Kidney (tissue), 14 donors: Measurements from ENCODE around the gene SNX2. TPM values are rescaled to one million over a fixed set of nuclear protein-coding genes. Genes with fewer than 3 reads are reported as not detected.

Experiments used
- DNase-seq, 5 donors: peaks; one replicate each; pipeline ENCODE4 v3.0.0-alpha.2; 2013 to 2020
- FAIRE-seq: peaks from 2 replicates; lab custom pipeline; 2012; peaks lifted over from hg19 to GRCh38; lab: Jason Lieb, UNC
- H3K27ac ChIP-seq, 2 donors: one replicate each; pipeline ENCODE4 v1.7.0; 2013; ENCODE audit warnings: low read depth in 2 of 2, low read length in 2 of 2, inconsistent platforms in 1 of 2
- H3K27me3 ChIP-seq: one replicate; pipeline ENCODE4 v1.7.1; 2013; ENCODE audit warnings: low read length, inconsistent platforms; ENCODE audit not compliant: control insufficient read depth, insufficient read depth
- H3K36me3 ChIP-seq, 3 donors: one replicate each; pipeline versions ENCODE4 v1.7.0 to v1.7.1; 2013; ENCODE audit warnings: low read length in 3 of 3, control low read depth in 1 of 3, inconsistent platforms in 1 of 3; ENCODE audit not compliant: insufficient read depth in 3 of 3, control insufficient read depth in 2 of 3
- H3K4me1 ChIP-seq, 3 donors: one replicate each; pipeline versions ENCODE4 v1.7.0 to v1.7.1; 2013; ENCODE audit warnings: low read length in 3 of 3, inconsistent platforms in 1 of 3, low read depth in 1 of 3; ENCODE audit not compliant: control insufficient read depth in 2 of 3, insufficient read depth in 2 of 3
- H3K4me3 ChIP-seq, 3 donors: one replicate each; pipeline versions ENCODE4 v1.7.0 to v1.8.1; 2013; ENCODE audit warnings: low read length in 3 of 3, control low read depth in 1 of 3, inconsistent platforms in 1 of 3
- H3K9ac ChIP-seq, 3 donors: one replicate each; pipeline versions ENCODE4 v1.7.0 to v1.7.1; 2013; ENCODE audit warnings: low read length in 3 of 3, control low read depth in 1 of 3, inconsistent platforms in 1 of 3
- H3K9me3 ChIP-seq, 3 donors: one replicate each; pipeline versions ENCODE4 v1.7.0 to v1.7.1; 2013; ENCODE audit warnings: low read length in 3 of 3, control low read depth in 1 of 3, inconsistent platforms in 1 of 3; ENCODE audit not compliant: control insufficient read depth in 2 of 3, insufficient read depth in 1 of 3
- CTCF ChIP-seq: IDR thresholded peaks from 3 replicates; pipeline ENCODE4 v1.5.1; 2012; ENCODE audit warnings: mild to moderate bottlenecking, moderate library complexity, borderline replicate concordance; ENCODE audit not compliant: insufficient read depth; ENCODE audit errors: extremely low read depth
- intact Hi-C: fragments of 100-400 bp; cut with DNase I; formaldehyde crosslinking; loops from one replicate; pipeline ENCODE4 v1.11.1; 2022
- polyA plus RNA-seq: library from polyadenylated mRNA; stranded (reverse); fragments of 350-450 nt; fragmentation: Illumina TruSeq; extraction: RNeasy Lipid Tissue Mini Kit (QIAGEN cat#74804); gene quantifications from one replicate; pipeline ENCODE4 v1.2.3, GENCODE V29; 2014; ENCODE audit warnings: low read depth, low replicate concordance; ENCODE audit not compliant: insufficient read depth
- total RNA-seq: library from RNA; stranded (reverse); fragmentation: NEBNext Ultra II Directional; extraction: Animal tissue kit (Norgen Biotek cat#: 25700); gene quantifications from one replicate; pipeline ENCODE4 v1.2.1, GENCODE V29; 2021
- donor health status: control.
- donor health status: control.
- donor health status: control.
- donor health status: control.
- donor health status: control.
- donor health status: DM: yes; HTN: yes; CAD: no.
- donor health status: Normal renal cell carcinoma (clear cell type).

Gene SNX2
- total and polyA plus RNA-seq, 2 donors from 2014 or later: 75.8 to 81.3 TPM

GRCh38 chr5:122870219-122870856, 95.5 kb downstream of the SNX2 start:
- TF ChIP-seq CTCF: no peak
- H3K9ac ChIP-seq: no peak overlapping the region

GRCh38 chr5:122871661-122872060, 96.8 kb downstream of the SNX2 start:
- Histone ChIP-seq H3K36me3 (no peaks in the 10 kb centered on the region), H3K27ac (no peak overlapping the region), H3K27me3 (no peaks in the 10 kb centered on the region), H3K9ac (no peak overlapping the region), H3K9me3 (no peaks in the 10 kb centered on the region), H3K4me3 (no peak overlapping the region), H3K4me1 (peaks cover 0 to 6% (median 0%) of the 10 kb centered on the region in 3 donors)
- intact Hi-C loops: no loop called here
- FAIRE-seq (no peak), DNase-seq (no peak)
- TF ChIP-seq CTCF: no peak

More at GRCh38 chr5:122870219-122870856, 95.5 kb downstream of the SNX2 start:
- no peaks in the 10 kb centered on the region for H3K9me3 ChIP-seq
- no peak for DNase-seq
- peaks cover 0 to 6% (median 0%) of the 10 kb centered on the region in 3 donors for H3K4me1 ChIP-seq
- no peak for FAIRE-seq
- no peaks in the 10 kb centered on the region for H3K27me3 ChIP-seq
- no peaks in the 10 kb centered on the region for H3K36me3 ChIP-seq
- no peak overlapping the region for H3K4me3 ChIP-seq
- intact Hi-C loops: no loop called here
- no peak overlapping the region for H3K27ac ChIP-seq

GRCh38 chr5:122874179-122874875, 99.4 kb downstream of the SNX2 start:
- no peak overlapping the region for H3K4me3 ChIP-seq
- no peaks in the 10 kb centered on the region for H3K36me3 ChIP-seq
- FAIRE-seq (no peak), DNase-seq (peak in 1 of 5 donors; percentile 28)
- TF ChIP-seq CTCF: no peak
- no peak overlapping the region for H3K27ac ChIP-seq
- H3K9ac ChIP-seq: no peak overlapping the region
- no peaks in the 10 kb centered on the region for H3K27me3 ChIP-seq
- peaks cover 0 to under 1% (median 0%) of the 10 kb centered on the region in 3 donors for H3K4me1 ChIP-seq
- intact Hi-C loops: no loop called here
- no peaks in the 10 kb centered on the region for H3K9me3 ChIP-seq
